Measurements from ENCODE around the gene WDR83. TPM values are rescaled to one million over a fixed set of nuclear protein-coding genes. Genes with fewer than 3 reads are reported as not detected.
"Not testable (repeated sequence)": the region's sequence is repeated elsewhere in the genome, so short reads cannot be mapped to it uniquely, and the experiment has no call there.

The WDR83 gene
- total RNA-seq, 1 donor from 2014 or later = 11.0 TPM

GRCh38 chr19:12696366-12697335 is 30.0 kb downstream of the WDR83 start, which contains the start of gene FBXW9:
TSS of gene FBXW9 (minus strand) at chr19:12696631. CDS start at chr19:12696581, 50 bp downstream.
- TF ChIP-seq CTCF (IDR thresholded peaks at IDR 0.05) (no peak), EZH2phosphoT487 (IDR thresholded peaks at IDR 0.05) (no peak), EZH2 (IDR thresholded peaks at IDR 0.05) (no peak)
- no peaks in the 10 kb centered on the region for H3K79me2 ChIP-seq (ENCODE audit: low read depth)
- Mint-ChIP-seq H3K36me3 (peaks cover 4% of the 10 kb centered on the region), H3K4me1 (peaks cover 7% of the 10 kb centered on the region), H3K4me3 (peak within 1 kb of the TSS; percentile 94), H3K27me3 (ENCODE audit: insufficient read depth, low read depth) (peaks cover 2% of the 10 kb centered on the region), H3K27ac (peak within 1 kb of the TSS; percentile 94), H3K9me3 (no peaks in the 10 kb centered on the region)
- H3K4me2 ChIP-seq = peak within 1 kb of the TSS; percentile 84
- peaks cover 41% of the 10 kb centered on the region for H3F3A ChIP-seq (ENCODE audit: low read depth)
- H3K9me3 ChIP-seq (ENCODE audit: low read depth) = no peaks in the 10 kb centered on the region
- H3K4me3 ChIP-seq = peak within 1 kb of the TSS; percentile 82
- DNase-seq (ENCODE audit: low spot score) = peak; percentile 96
- peaks cover 7% of the 10 kb centered on the region for H3K4me1 ChIP-seq
- no peaks in the 10 kb centered on the region for H4K20me1 ChIP-seq (ENCODE audit: low read depth)
- H3K36me3 ChIP-seq = no peaks in the 10 kb centered on the region
- H3K27ac ChIP-seq = peak within 1 kb of the TSS; percentile 83
- peak within 1 kb of the TSS; percentile 84 for H2AFZ ChIP-seq (replicated peaks)
- H3K27me3 ChIP-seq = no peaks in the 10 kb centered on the region
- peak within 1 kb of the TSS; percentile 75 for H3K9ac ChIP-seq

- H3K27ac ChIP-seq; H3K9ac ChIP-seq; H4K20me1 ChIP-seq (ENCODE audit: low read depth); H3K36me3 Mint-ChIP-seq; H2AFZ ChIP-seq (replicated peaks); DNase-seq (ENCODE audit: low spot score); H3K4me1 ChIP-seq; H3K27me3 ChIP-seq; H3K36me3 ChIP-seq; H3K9me3 Mint-ChIP-seq; H3K79me2 ChIP-seq (ENCODE audit: low read depth); H3K4me1 Mint-ChIP-seq; H3K27me3 Mint-ChIP-seq (ENCODE audit: insufficient read depth, low read depth); H3K27ac Mint-ChIP-seq; H3K9me3 ChIP-seq (ENCODE audit: low read depth): not testable (repeated sequence)
- peak overlapping the region; percentile 94 for H3K4me3 Mint-ChIP-seq
- H3K4me2 ChIP-seq = peak overlapping the region; percentile 84
- peak overlapping the region; percentile 82 for H3K4me3 ChIP-seq
- peaks cover 44% of the 10 kb centered on the region for H3F3A ChIP-seq (ENCODE audit: low read depth)
Observed at GRCh38 chr19:12697425-12697824, 30.8 kb downstream of the WDR83 start.

- Histone ChIP-seq H3K4me3 (no peak overlapping the region), H2AFZ (replicated peaks) (no peak overlapping the region), H3K9me3 (ENCODE audit: low read depth) (no peaks in the 10 kb centered on the region), H3K4me2 (no peak overlapping the region), H3K27ac (no peak overlapping the region), H4K20me1 (ENCODE audit: low read depth) (no peaks in the 10 kb centered on the region), H3K9ac (no peak overlapping the region), H3K27me3 (no peaks in the 10 kb centered on the region), H3K79me2 (ENCODE audit: low read depth) (peaks cover 6% of the 10 kb centered on the region), H3F3A (ENCODE audit: low read depth) (peaks cover 50% of the 10 kb centered on the region), H3K4me1 (peaks cover 14% of the 10 kb centered on the region), H3K36me3 (no peaks in the 10 kb centered on the region)
- H3K4me1 Mint-ChIP-seq = peaks cover 10% of the 10 kb centered on the region
- no peak for DNase-seq (ENCODE audit: low spot score)
- H3K27ac Mint-ChIP-seq = no peak overlapping the region
- H3K9me3 Mint-ChIP-seq = no peaks in the 10 kb centered on the region
- H3K4me3 Mint-ChIP-seq = peak overlapping the region; percentile 79
- H3K36me3 Mint-ChIP-seq = peaks cover 7% of the 10 kb centered on the region
- peaks cover 2% of the 10 kb centered on the region for H3K27me3 Mint-ChIP-seq (ENCODE audit: insufficient read depth, low read depth)
- TF ChIP-seq EZH2 (IDR thresholded peaks at IDR 0.05) (no peak), CTCF (IDR thresholded peaks at IDR 0.05) (no peak), EZH2phosphoT487 (IDR thresholded peaks at IDR 0.05) (no peak)
Observed at GRCh38 chr19:12698138-12698537, 31.5 kb downstream of the WDR83 start.
